Tibial nerve (tissue), 4 donors: Measurements from ENCODE around the gene RAB10. TPM values are rescaled to one million over a fixed set of nuclear protein-coding genes. Genes with fewer than 3 reads are reported as not detected.

ENCODE experiments used
- DNase-seq, 2 donors: peaks; one replicate each; pipeline ENCODE4 v3.0.0-alpha.2; 2019; ENCODE audit warnings: low spot score in 2 of 2
- H3K27ac ChIP-seq, 4 donors: fragments of 200-600 bp; sonication (generic) in 3 of 4; one replicate each; pipeline ENCODE4 v1.5.1; 2017 to 2019; ENCODE audit warnings: mild to moderate bottlenecking in 1 of 4
- H3K27me3 ChIP-seq, 2 donors: fragments of 200-600 bp; sonication (generic) in 1 of 2; one replicate each; pipeline versions ENCODE4 v1.5.1 to v1.6.0; 2017 to 2019
- H3K36me3 ChIP-seq, 3 donors: fragments of 200-600 bp; sonication (generic); one replicate each; pipeline ENCODE4 v1.5.1; 2018 to 2019
- H3K4me1 ChIP-seq, 4 donors: fragments of 200-600 bp; sonication (generic) in 3 of 4; one replicate each; pipeline ENCODE4 v1.5.1; 2017 to 2019
- H3K4me3 ChIP-seq, 4 donors: fragments of 200-600 bp; sonication (generic) in 3 of 4; one replicate each; pipeline ENCODE4 v1.5.1; 2017 to 2019; ENCODE audit warnings: mild to moderate bottlenecking in 1 of 4, moderate library complexity in 1 of 4
- H3K9me3 ChIP-seq, 4 donors: fragments of 200-600 bp; sonication (generic) in 3 of 4; one replicate each; pipeline ENCODE4 v1.5.1; 2017 to 2019
- EP300 ChIP-seq, 2 donors: sonication (generic); formaldehyde crosslinking; IDR thresholded peaks; one replicate each; pipeline ENCODE4 v1.6.1; 2017; ENCODE audit warnings: antibody characterized with exemption in 2 of 2, mild to moderate bottlenecking in 1 of 2
- POLR2A ChIP-seq, 2 donors: fragments of 450-650 bp; IDR thresholded peaks; one replicate each; pipeline ENCODE4 v1.6.1; 2017; ENCODE audit warnings: antibody characterized with exemption in 2 of 2, mild to moderate bottlenecking in 2 of 2, moderate library complexity in 2 of 2
- WGBS, 2 donors: methylation state at CpG; one replicate each; pipeline ENCODE4 v1.1.5; 2018; 5-methylcytosine and 5-hydroxymethylcytosine counted together
- total RNA-seq, 4 donors: library from RNA; depleted of rRNA; stranded (reverse); fragments of >200 nt; gene quantifications; one replicate each; pipeline ENCODE4 v1.1.0, GENCODE V29; 2016
- TF ChIP-seq, protein P1 (sequence below), 5 experiments: fragments of 200-600 bp in 3 of 5; fragments of 450-650 bp in 2 of 5; sonication (generic) in 3 of 5; IDR thresholded peaks; one replicate each; pipeline ENCODE4 v1.5.1; 2016 to 2019; ENCODE audit warnings: antibody characterized with exemption in 5 of 5, mild to moderate bottlenecking in 3 of 5, moderate library complexity in 2 of 5

Gene RAB10
- total RNA-seq, 4 donors from 2014 or later: 133 to 196 (median 155) TPM

DNA sequence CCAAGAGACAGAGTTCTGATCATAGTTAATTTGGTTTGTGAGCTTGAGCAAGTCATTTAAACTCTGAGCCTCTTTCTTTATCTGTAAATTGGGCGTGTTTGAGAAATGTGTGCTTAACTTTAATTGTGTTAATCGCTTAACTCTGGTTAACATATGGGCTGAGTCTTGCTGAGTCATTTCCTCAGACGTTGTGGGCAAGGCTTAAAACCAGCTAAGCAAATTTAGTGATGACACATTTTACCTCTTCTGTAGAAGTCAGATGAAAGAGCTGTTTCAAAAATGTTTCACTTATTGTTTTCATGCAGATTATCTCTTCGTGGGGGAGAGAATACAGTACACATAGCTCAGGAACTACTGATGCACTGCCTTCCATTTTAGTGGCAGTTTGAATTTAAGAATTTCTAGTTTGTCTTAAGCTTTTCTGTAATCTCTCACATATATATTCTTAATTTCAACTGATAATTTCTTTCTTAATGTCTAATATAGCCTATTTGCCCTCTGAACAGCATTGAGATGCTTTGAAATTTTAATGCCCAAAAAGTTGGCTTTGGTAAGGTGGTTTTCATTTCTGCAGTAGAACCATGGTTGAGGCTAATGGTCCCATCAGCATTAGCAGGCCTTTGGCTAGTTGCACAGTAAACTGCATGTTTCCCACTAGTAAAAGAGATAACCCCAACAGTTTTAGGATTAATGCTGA lies 34.9 kb downstream of the RAB10 start:
- peaks cover 0 to 24% (median 3%) of the 10 kb centered on the region in 4 donors for H3K4me1 ChIP-seq
- peak overlapping the region in 1 of 4 donors; percentile 47 for H3K27ac ChIP-seq

DNA sequence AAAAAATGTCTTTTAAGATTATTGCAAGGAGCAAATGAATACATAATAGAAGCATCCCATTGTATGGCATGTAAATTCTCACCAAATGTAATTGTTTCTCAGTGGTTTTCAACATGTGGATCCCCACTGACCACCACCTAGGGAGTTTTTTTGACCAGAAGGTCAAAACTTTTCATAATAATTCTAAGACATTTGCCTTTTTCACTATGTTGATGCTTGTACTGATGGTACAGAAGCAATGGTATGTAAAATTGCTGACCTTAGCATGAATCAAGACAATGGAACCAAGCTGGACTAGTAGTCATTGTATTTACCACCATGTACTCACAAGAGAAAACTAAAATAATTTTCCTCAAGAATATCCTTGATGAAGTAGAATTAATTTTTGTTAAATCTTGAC lies 36.8 kb downstream of the RAB10 start:
- TF ChIP-seq POLR2A (IDR thresholded peaks at IDR 0.05): no peak
- TF ChIP-seq EP300 (IDR thresholded peaks at IDR 0.05): no peak
- TF ChIP-seq, protein P1, sequence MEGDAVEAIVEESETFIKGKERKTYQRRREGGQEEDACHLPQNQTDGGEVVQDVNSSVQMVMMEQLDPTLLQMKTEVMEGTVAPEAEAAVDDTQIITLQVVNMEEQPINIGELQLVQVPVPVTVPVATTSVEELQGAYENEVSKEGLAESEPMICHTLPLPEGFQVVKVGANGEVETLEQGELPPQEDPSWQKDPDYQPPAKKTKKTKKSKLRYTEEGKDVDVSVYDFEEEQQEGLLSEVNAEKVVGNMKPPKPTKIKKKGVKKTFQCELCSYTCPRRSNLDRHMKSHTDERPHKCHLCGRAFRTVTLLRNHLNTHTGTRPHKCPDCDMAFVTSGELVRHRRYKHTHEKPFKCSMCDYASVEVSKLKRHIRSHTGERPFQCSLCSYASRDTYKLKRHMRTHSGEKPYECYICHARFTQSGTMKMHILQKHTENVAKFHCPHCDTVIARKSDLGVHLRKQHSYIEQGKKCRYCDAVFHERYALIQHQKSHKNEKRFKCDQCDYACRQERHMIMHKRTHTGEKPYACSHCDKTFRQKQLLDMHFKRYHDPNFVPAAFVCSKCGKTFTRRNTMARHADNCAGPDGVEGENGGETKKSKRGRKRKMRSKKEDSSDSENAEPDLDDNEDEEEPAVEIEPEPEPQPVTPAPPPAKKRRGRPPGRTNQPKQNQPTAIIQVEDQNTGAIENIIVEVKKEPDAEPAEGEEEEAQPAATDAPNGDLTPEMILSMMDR (IDR thresholded peaks at IDR 0.05): no peak
- Histone ChIP-seq H3K4me1 (peaks cover 0 to 38% (median 8%) of the 10 kb centered on the region in 4 donors), H3K4me3 (no peak overlapping the region), H3K27me3 (no peaks in the 10 kb centered on the region), H3K36me3 (peaks cover 0 to 9% (median 0%) of the 10 kb centered on the region in 3 donors), H3K27ac (no peak overlapping the region), H3K9me3 (no peaks in the 10 kb centered on the region)
- no peak for DNase-seq

More for the DNA sequence above, 34.9 kb downstream of the RAB10 start:
- no peak overlapping the region for H3K4me3 ChIP-seq
- TF ChIP-seq POLR2A (IDR thresholded peaks at IDR 0.05) (no peak), EP300 (IDR thresholded peaks at IDR 0.05) (no peak)
- TF ChIP-seq, protein P1 (IDR thresholded peaks at IDR 0.05): no peak
- peaks cover 0 to 9% (median 0%) of the 10 kb centered on the region in 3 donors for H3K36me3 ChIP-seq
- WGBS, 2 donors: 24 to 37% methylated on average over 4 of the region's 4 CpGs
- H3K27me3 ChIP-seq: no peaks in the 10 kb centered on the region
- DNase-seq: no peak
- no peaks in the 10 kb centered on the region for H3K9me3 ChIP-seq

DNA sequence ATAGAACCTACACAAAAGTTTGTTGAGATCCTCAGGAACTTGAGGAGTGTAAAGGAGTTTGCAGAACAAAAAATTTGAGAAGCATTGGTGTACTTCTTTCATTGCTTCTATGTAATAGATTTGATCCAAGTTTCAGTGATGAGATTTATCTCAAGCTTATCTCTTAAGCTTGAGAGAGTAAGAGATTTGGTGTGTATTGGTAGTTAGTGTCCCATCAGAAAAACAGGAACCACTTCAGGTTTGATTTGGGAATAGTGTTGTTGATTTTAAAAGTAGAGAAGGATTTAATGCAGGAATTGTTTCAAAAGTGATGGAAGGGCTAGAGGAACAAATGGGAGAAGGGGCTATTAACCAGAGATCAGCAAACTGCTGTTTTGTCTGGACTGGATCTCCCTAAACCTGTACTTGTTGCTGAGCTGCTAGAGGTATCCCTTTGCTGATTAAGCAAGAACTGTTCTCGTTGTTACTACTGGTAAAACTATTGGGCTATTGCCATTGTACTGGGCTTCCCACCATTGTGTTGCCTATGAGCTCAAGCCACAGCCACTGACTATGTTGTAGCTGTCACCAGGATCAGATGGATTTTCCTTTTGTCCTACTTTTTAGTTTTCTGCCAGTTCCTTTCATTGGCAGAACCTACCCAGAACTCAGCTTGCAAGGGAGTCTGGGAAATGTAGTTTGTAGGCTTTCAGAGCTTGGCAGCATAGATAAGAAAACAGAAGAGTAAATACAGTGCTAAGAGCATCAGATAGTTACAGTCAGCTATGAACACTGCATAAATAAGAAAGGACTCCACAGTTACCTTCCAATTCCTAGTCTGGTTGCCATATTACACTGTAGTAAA lies 39.3 kb downstream of the RAB10 start:
- Histone ChIP-seq H3K27me3 (no peaks in the 10 kb centered on the region), H3K9me3 (no peaks in the 10 kb centered on the region), H3K36me3 (no peaks in the 10 kb centered on the region), H3K27ac (no peak overlapping the region), H3K4me3 (no peak overlapping the region), H3K4me1 (peaks cover 0 to 52% (median 18%) of the 10 kb centered on the region in 4 donors)
- no peak for TF ChIP-seq EP300 (IDR thresholded peaks at IDR 0.05)
- TF ChIP-seq POLR2A (IDR thresholded peaks at IDR 0.05): no peak
- TF ChIP-seq, protein P1 (IDR thresholded peaks at IDR 0.05): no peak
- no peak for DNase-seq
- 38 to 46% methylated on average over 1 of the region's 1 CpG for WGBS, 2 donors

DNA sequence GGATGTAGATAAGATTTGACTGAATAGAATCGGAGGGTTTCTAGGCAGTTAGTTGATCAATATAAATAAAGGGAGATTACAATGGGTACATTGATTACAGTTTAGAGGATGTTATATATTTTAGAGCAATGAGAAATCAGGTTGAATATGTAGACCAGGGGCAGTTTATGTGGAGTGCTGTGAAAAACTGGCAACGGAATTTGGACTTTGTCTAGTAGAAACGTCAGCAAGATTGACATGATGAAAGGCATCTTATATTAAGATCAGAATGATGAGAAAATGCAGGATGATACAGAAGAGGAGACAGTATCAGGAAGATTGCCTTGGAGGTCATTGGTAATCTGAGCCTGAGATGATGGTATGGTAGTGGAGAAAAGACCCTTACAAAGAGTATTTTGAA lies 39.9 kb downstream of the RAB10 start:
- Histone ChIP-seq H3K27me3 (no peaks in the 10 kb centered on the region), H3K4me1 (peaks cover 0 to 49% (median 17%) of the 10 kb centered on the region in 4 donors), H3K27ac (no peak overlapping the region), H3K36me3 (no peaks in the 10 kb centered on the region), H3K4me3 (no peak overlapping the region), H3K9me3 (no peaks in the 10 kb centered on the region)
- 74 to 81% methylated on average over 3 of the region's 3 CpGs for WGBS, 2 donors
- no peak for DNase-seq
- no peak for TF ChIP-seq EP300 (IDR thresholded peaks at IDR 0.05)

DNA sequence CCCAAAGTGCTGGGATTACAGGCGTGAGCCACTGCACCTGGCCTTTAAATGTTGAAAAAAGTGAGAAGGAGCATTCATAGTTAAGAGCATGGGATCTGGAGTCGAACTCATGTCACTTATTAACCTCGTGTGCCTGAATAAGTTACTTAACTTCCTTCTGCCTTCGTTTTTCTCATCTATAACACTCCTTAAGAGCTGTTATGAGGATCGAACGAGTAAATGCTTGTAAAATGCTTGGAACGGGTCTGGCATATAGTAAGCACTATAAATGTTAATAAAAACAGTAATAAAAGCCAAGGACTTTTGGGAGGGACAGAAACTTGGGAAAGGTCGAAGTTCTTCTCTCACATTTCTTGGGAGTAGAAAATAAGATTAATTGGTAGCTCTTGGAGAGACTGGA lies 40.8 kb downstream of the RAB10 start:
- Histone ChIP-seq H3K27ac (peak overlapping the region in 1 of 4 donors; percentile 14), H3K4me1 (peaks cover 0 to 45% (median 17%) of the 10 kb centered on the region in 4 donors), H3K4me3 (no peak overlapping the region), H3K27me3 (no peaks in the 10 kb centered on the region), H3K9me3 (no peaks in the 10 kb centered on the region), H3K36me3 (no peaks in the 10 kb centered on the region)
- DNase-seq: no peak
- TF ChIP-seq, protein P1 (IDR thresholded peaks at IDR 0.05): no peak
- no peak for TF ChIP-seq EP300 (IDR thresholded peaks at IDR 0.05)
- TF ChIP-seq POLR2A (IDR thresholded peaks at IDR 0.05): no peak
- 75 to 89% methylated on average over 8 of the region's 8 CpGs for WGBS, 2 donors
